B cell (primary cell): ENCODE measurements around the gene ZNF496.
"Not testable (repeated sequence)": the region's sequence is repeated elsewhere in the genome, so short reads cannot be mapped to it uniquely, and the experiment has no call there.

Experiments used
- EZH2 ChIP-seq: IDR thresholded peaks from 2 replicates; pipeline ENCODE4 v1.6.1; 2012; ENCODE audit warnings: borderline replicate concordance, low read depth, mild to moderate bottlenecking, moderate library complexity, low read length; ENCODE audit not compliant: insufficient read depth, poor library complexity, severe bottlenecking
- TF ChIP-seq, protein P1 (sequence below): fragments of 200-600 bp; IDR thresholded peaks from one replicate; pipeline ENCODE4 v1.8.0; 2022; ENCODE audit warnings: antibody characterized with exemption, mild to moderate bottlenecking

DNA sequence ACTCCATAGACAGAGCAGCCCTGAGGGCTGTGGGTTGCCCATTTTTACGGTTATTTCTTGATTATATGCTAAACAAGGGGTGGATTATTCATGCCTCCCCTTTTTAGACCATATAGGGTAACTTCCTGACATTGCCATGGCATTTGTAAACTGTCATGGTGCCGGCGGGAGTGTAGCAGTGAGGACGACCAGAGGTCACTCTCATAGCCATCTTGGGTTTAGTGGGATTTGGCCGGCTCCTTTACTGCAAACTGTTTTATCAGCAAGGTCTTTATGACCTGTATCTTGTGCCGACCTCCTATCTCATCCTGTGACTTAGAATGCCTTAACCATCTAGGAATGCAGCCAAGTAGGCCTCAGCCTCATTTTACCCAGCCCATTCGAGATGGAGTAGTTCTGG lies 46.0 kb upstream of the ZNF496 start:
- TF ChIP-seq, protein P1, sequence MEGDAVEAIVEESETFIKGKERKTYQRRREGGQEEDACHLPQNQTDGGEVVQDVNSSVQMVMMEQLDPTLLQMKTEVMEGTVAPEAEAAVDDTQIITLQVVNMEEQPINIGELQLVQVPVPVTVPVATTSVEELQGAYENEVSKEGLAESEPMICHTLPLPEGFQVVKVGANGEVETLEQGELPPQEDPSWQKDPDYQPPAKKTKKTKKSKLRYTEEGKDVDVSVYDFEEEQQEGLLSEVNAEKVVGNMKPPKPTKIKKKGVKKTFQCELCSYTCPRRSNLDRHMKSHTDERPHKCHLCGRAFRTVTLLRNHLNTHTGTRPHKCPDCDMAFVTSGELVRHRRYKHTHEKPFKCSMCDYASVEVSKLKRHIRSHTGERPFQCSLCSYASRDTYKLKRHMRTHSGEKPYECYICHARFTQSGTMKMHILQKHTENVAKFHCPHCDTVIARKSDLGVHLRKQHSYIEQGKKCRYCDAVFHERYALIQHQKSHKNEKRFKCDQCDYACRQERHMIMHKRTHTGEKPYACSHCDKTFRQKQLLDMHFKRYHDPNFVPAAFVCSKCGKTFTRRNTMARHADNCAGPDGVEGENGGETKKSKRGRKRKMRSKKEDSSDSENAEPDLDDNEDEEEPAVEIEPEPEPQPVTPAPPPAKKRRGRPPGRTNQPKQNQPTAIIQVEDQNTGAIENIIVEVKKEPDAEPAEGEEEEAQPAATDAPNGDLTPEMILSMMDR: not testable (repeated sequence)
- not testable (repeated sequence) for TF ChIP-seq EZH2
